ENCODE results near the gene RFC5.
"Not testable (repeated sequence)": the region's sequence is repeated elsewhere in the genome, so short reads cannot be mapped to it uniquely, and the experiment has no call there.

The RFC5 gene

GRCh38 chr12:118053071-118053985 is 36.8 kb downstream of the RFC5 start:
- DNase-seq = no peak

GRCh38 chr12:118055144-118055557 is 38.6 kb downstream of the RFC5 start:
- DNase-seq = peak; percentile 88

GRCh38 chr12:118055865-118056773 is 39.6 kb downstream of the RFC5 start:
- DNase-seq = no peak

- no peak for DNase-seq
Observed at GRCh38 chr12:118058227-118058626, 41.7 kb downstream of the RFC5 start.

- DNase-seq = no peak
Observed at GRCh38 chr12:118058881-118059280, 42.4 kb downstream of the RFC5 start.

GRCh38 chr12:118059341-118060191 is 43.1 kb downstream of the RFC5 start:
- DNase-seq = no peak

GRCh38 chr12:118060301-118061010 is 44.0 kb downstream of the RFC5 start:
- DNase-seq = peak; percentile 75

GRCh38 chr12:118061011-118061872 is 44.7 kb downstream of the RFC5 start, which contains the start of gene WSB2:
Gene WSB2, minus strand, starts transcription at chr12:118061179. Its CDS starts 131 bp downstream, at chr12:118061048.
- DNase-seq = peak; percentile 85

GRCh38 chr12:118061873-118062843 is 45.7 kb downstream of the RFC5 start:
- peak; percentile 66 for DNase-seq

GRCh38 chr12:118063576-118064391 is 47.3 kb downstream of the RFC5 start:
- DNase-seq = no peak

GRCh38 chr12:118064608-118065007 is 48.1 kb downstream of the RFC5 start:
- DNase-seq = no peak

- no peak for DNase-seq
Observed at GRCh38 chr12:118065380-118065779, 48.9 kb downstream of the RFC5 start.

- DNase-seq = no peak
Observed at GRCh38 chr12:118068445-118068844, 51.9 kb downstream of the RFC5 start.

GRCh38 chr12:118070650-118071049 is 54.1 kb downstream of the RFC5 start:
- DNase-seq = no peak

GRCh38 chr12:118073768-118074167 is 57.3 kb downstream of the RFC5 start:
- no peak for DNase-seq

GRCh38 chr12:118081521-118081920 is 65.0 kb downstream of the RFC5 start:
- DNase-seq = not testable (repeated sequence)
